ENCODE results near the gene GPHA2.

Gene GPHA2

DNA sequence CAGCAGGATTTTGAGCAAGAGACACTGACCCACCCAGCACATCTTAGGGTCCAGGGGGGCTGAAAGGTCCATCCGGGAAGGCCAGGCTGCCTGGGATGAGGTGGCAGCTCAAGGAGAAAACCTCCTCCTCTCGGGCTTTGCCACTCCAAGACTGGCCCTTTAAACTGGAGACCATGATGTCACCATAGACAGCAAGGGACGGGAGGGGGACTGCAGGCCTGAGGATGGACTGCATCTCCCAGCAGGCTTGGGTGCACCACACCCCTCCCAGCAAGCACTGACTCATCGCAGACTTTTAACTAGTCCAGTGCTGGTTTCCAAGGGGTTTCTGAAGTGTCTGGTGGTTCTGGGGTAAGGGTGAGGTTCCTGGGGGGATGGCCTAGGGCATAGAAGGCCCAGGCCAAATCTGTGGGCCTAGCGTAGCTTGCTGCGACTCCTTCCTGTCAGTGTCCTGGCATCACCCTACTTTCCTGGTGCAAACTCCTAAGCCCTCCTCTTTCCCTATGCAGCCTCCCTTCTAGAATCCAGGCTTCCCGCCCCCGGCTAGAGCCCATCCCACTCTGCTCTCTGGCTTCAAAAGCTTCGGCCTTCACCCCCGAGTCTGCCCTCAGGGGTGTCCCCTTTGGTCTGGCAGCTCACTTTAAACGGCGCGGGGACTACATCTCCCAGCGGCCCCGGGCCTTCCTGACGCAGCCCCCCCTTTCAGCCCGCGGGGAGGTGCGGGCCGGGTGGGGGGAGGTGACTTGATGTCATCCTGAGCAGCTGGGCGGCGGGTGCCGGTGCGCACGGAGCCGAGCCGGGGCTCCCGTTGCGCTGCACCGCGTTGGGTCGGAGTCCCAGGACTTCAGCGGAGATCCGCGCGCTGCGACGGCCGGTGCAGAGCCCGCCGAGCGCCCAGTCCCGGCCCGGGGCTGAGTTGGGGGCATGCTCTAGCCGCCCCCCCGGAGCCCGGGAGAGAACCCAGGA is 11.5 kb downstream of the GPHA2 start, which contains the start of gene PPP2R5B:
Gene PPP2R5B, plus strand, starts transcription at position 746 of the 966 bp plus-strand sequence. CDS start 1,046 bp downstream, outside the sequence.
- peak within 1 kb of the TSS; percentile 98 for H3K4me3 ChIP-seq
- DNase-seq (ENCODE audit: low spot score) = peak; percentile 97
- TF ChIP-seq CTCF (IDR thresholded peaks at IDR 0.05) = no peak
- peak within 1 kb of the TSS; percentile 94 to 97 for H3K27ac ChIP-seq

GRCh38 chr11:64923151-64923661 is 12.5 kb downstream of the GPHA2 start:
- Histone ChIP-seq H3K4me3 (peak overlapping the region; percentile 98), H3K27ac (peak overlapping the region in 1 of 2 donors; percentile 94)

GRCh38 chr11:64921384-64921783 is 14.3 kb downstream of the GPHA2 start:
- DNase-seq (ENCODE audit: low spot score) = no peak
- Histone ChIP-seq H3K27ac (no peak overlapping the region), H3K4me3 (no peak overlapping the region)
- TF ChIP-seq CTCF (IDR thresholded peaks at IDR 0.05) = no peak

More at GRCh38 chr11:64923151-64923661, 12.5 kb downstream of the GPHA2 start:
- TF ChIP-seq CTCF (IDR thresholded peaks at IDR 0.05) = no peak
- no peak for DNase-seq (ENCODE audit: low spot score)

DNA sequence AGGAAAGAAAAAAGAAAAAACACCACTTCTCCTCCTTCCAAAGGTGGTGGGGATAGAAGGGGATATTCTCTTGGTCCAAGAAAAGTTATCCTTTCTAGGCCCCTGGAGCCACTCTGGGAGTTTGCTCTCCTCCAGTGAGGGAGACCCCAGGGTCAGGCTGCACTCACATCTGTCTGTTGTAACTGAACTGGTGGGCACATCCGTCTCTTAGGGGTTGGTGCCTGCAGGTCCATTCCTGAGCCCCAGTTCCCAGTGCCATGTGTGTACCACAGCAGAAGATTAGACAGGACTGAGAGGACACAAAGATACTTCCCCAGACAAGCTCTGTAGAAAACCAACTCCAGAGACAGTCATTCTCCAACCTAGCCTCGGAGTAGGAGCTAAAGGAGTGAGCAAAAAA is 15.6 kb downstream of the GPHA2 start:
- no peak for DNase-seq (ENCODE audit: low spot score)

GRCh38 chr11:64919627-64920026 is 16.1 kb downstream of the GPHA2 start:
- H3K4me3 ChIP-seq = no peak overlapping the region
- DNase-seq (ENCODE audit: low spot score) = no peak
- TF ChIP-seq CTCF (IDR thresholded peaks at IDR 0.05) = no peak
- no peak overlapping the region for H3K27ac ChIP-seq

More for the DNA sequence above, 15.6 kb downstream of the GPHA2 start:
- Histone ChIP-seq H3K27ac (no peak overlapping the region), H3K4me3 (no peak overlapping the region)
- TF ChIP-seq CTCF (IDR thresholded peaks at IDR 0.05) = no peak

DNA sequence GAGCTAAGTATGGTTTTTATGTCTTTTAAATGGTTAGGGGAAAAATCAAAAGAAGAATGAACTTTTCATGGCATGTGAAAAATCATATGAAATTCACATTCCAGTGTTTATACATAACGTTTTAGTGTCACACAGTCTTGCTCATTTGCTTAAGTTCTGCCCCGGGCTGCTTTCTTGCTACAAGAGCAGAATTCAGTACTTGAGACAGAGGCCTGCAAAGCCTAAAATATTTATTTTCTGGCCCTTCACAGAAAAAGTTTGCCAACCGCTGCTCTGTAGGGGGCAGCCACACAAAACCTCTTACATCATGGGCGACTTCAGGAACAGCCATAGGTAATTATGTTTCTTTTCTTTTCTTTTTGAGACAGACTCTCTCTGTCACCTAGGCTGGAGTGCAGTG is 17.7 kb downstream of the GPHA2 start:
- peak overlapping the region; percentile 66 to 78 for H3K27ac ChIP-seq
- DNase-seq (ENCODE audit: low spot score) = no peak
- TF ChIP-seq CTCF (IDR thresholded peaks at IDR 0.05) = no peak
- peak overlapping the region; percentile 89 for H3K4me3 ChIP-seq
